ENCODE measurements around the gene PTAFR.

Gene PTAFR

DNA sequence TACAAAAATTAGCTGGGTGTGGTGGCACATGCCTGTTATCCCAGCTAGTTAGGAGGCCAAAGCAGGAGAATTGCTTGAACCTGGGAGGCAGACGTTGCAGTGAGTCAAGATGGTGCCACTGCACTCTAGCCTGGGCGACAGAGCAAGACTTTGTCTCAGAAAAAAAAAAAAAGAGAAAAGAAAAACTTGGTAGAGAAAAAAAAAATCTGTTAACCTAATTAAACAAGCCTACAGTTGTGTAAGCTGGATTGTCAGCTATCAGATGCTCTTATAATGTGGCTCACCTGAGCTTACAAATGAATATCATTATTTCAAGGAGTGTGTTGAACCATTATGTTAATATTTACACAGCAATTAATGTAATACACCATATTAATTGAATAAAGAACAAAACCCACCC is 61.6 kb downstream of the PTAFR start:
- DNase-seq, result no peak

DNA sequence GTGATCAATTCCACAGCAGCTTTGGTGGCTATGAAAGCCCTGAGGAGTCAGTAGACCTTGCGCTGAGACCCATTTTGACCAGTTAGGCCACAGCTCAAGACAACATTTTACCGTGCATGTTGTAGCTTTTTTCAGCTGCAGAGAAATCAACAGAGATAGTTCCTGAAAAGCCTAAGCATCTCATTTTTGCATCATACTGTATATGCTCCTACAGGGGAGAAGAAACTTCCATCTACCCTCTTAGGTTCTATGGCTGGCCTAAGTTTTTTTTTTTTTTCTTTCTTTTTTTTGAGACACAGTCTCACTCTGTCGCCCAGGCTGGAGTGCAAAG is 63.3 kb downstream of the PTAFR start:
- no peak for DNase-seq

DNA sequence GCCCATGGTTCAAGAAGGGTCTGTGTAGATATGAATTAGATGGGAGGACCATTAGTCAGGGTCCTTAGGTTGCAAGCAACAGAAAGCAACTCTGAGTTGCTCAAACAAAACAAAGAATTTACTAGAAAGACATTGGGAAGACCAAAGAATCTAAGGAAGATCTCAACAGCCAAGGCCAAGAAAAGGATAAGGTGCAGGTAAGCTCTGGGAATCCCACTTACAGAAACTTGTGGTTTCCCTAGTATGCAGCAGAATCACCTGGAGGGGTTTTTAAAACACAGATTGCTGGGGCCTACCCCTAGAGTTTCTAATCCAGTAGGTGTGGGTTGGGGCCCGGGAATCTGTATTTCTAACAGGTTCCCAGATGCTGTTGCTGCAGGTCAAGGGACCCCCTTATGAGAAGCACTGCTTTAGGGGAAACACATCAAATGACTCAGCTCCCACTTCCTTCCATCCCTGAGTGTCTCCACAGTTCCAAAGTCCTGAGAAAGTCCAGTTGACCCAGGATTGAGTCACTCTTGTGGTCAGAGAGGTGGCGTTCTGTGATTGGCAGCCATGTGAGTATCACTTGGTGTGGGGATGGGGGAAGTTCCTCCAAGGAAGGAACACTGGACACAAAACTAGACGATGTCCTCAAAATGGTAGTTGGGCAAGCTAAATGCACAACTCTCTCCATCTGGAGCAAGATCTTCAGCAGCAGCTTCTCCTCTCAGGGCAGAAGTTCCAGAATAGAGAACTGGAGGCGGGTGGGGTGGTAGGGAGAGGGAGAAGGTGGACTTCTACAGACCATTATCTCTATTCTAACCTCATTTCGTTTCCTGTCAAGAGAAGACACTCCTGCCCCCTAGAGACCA is 63.9 kb downstream of the PTAFR start:
- no peak for DNase-seq

DNA sequence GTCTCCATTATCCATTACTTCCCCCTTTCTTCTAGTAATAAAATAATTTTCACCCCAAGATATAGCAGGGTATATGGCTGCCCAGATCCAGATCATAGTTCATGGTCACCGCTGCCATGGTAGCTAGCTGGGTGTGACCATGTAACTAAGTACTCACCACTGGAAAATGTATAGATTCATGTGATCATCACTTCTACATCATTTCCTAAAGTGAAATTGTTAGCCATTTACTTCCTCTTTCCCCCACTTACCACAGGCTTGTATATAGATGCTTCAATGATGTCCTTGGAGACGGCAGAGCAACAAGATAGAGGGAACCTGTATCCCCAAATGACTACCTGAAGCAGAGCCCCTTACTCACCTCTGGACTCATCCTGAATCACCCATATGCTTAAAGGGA is 65.3 kb downstream of the PTAFR start:
- DNase-seq, result no peak

DNA sequence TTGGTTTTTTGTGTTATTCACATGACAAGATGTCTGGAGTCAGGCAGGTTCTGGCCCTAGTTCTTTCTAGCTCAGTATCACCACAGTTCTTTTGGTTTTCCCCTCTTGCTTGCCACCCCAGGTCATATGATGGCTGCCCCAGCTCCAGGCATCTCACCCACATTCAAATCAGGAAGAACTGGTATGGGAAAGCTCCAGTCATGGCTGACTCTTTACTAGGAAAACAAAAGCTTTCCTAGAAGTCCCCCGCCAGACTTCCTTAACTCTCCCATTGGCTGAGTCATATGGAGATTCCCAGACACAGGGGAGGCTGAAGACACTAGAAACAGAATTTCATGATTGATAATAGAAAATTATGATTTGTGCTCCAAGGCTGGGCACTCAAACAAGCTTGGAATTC is 65.9 kb downstream of the PTAFR start:
- DNase-seq, result no peak

DNA sequence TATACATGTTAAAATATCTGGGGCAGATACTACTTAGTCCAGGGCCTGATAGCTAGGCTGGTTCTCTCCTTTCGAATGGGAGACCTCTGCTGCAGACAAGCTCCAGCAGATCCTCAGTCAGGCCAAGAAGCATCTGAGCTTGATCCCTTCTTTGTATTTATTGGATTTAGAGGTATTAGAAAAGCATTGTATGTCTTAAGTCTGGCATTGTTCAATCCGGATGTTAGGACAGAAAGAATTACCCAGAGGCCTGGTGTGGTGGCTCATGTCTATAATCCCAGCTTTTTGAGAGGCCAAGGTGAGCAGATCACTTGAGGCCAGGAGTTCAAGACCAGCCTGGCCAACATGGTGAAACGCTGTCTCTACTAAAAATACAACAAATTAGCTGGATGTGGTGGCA is 66.9 kb downstream of the PTAFR start:
- no peak for DNase-seq

DNA sequence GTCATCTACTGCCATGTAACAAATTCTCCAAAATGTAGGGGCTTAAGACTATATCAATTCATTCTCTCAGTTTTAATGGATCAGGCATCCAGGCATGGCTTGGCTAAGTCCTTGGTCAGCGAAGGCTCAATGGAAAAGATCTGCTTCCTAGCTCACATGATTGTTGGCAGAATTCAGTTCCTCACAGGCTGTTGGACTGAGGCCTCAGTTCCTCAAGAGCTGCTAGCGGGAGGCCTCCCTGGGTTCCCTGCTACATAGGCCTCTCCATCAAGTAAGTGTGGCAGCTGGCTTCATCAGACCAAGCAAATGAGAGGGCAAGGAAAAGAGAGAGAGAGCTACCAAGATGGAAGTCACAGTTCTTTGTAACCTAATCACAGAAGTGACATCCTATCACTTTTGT is 68.5 kb downstream of the PTAFR start:
- no peak for DNase-seq

DNA sequence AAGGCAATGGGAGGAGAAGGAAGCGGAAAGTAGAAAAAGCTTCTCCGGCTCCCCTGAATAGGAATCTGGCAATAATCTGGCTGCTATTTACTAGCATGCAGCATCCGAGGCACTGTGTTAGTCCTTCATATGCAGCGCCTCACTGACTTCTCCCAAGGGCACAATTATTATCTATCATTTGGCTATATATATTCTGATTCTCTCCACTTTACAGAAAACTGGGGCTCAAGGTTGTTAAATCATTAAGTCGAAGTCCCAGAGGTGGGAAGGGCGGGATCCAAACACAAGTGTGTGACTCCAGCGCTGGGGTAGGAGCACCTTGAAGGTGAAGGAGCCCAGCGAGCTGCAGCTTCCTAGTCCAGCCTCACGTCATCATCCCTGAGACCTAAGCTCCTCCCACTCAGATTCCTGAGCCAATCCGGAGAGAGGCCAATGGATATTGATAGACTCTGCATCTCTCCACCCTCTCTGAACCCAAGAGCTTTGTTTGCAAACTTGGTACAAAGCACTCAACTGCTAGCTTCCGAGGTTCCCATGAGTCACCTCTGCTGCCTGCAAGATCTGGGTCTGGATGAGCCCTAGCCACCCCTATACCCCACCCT is 71.5 kb downstream of the PTAFR start:
- no peak for DNase-seq

DNA sequence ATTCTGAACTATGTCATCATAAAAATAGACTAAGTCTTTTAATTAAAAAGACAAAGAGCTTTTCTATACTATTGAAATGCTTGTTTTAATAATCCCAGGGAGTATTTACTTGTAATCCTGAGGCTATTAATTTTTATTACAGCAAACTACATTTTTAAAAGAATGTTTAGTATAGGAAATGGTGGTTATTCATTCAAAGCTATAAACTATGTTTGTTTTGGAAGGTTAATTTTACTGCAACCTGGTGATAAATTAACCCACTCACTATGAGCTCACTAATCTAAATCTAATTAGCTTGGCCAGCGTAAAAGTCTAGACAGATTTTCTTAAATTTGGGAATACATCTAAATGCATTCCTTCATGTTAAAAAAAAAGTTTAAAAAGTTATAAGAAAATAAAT is 74.3 kb downstream of the PTAFR start:
- DNase-seq, result no peak

DNA sequence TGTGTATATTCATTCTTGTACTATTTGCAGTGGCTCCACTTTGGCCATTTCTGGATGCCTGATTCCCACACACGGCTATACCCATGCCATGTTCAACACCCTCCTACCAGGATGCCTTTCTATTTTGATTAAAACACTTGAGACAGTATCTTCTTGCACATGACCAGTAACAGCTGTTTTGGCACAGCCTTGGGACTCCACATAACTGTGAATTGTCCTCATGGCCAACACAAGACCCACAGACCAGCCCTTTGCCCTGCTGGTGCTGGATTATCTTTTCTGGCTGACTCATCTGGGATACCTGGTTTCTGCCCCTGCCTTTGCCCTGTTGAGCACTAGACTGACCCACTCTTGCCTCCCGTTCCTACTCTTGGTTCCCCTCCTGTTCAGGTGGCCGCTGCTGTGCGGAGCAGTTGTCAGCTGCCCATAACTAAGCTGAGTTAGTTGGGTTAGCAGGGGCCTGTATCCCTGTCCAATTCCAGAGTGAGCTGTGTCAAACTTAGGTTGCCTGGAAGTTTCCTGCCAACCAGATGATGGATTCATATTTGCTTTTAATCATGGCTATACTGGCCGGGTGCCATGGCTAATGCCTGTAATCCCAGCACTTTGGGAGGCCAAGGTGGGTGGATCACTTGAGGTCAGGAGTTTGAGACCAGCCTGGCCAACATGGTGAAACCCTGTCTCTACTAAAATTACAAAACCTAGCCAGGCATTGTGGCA is 77.3 kb downstream of the PTAFR start:
- DNase-seq, result no peak

All from activated CD4-positive, CD25-positive, alpha-beta regulatory T cell (primary cell).